IMR-90 (cell line): ENCODE results near the gene CBFA2T3.

ENCODE experiments used
- CEBPB ChIP-seq: IDR thresholded peaks from 2 replicates; pipeline ENCODE4 v1.6.1; 2012; ENCODE audit warnings: low read depth, low read length, improper control_type of control experiment
- CHD1 ChIP-seq: IDR thresholded peaks from 2 replicates; pipeline ENCODE4 v1.6.1; 2012; ENCODE audit warnings: low read depth, low read length, improper control_type of control experiment
- CTCF ChIP-seq: conservative IDR thresholded peaks from 2 replicates; pipeline ENCODE4 v1.5.1; 2012; ENCODE audit warnings: mild to moderate bottlenecking, low read depth, low read length, improper control_type of control experiment
- FOS ChIP-seq: fragments of 150-350 bp; IDR thresholded peaks from 2 replicates; pipeline ENCODE4 v1.6.1; 2016; ENCODE audit warnings: low read depth, low read length
- MAFK ChIP-seq: IDR thresholded peaks from 2 replicates; pipeline ENCODE4 v1.6.1; 2012; ENCODE audit warnings: low read depth, low read length, improper control_type of control experiment
- MAZ ChIP-seq: IDR thresholded peaks from 2 replicates; pipeline ENCODE4 v1.6.1; 2012; ENCODE audit warnings: low read depth, mild to moderate bottlenecking, low read length, improper control_type of control experiment, moderate library complexity, borderline replicate concordance
- MXI1 ChIP-seq: IDR thresholded peaks from 2 replicates; pipeline ENCODE4 v1.6.1; 2012; ENCODE audit warnings: low read depth, mild to moderate bottlenecking, low read length, moderate library complexity, borderline replicate concordance
- POLR2A ChIP-seq: IDR thresholded peaks from 2 replicates; pipeline ENCODE4 v1.6.1; 2012; ENCODE audit warnings: mild to moderate bottlenecking, low read depth, low read length
- RAD21 ChIP-seq: IDR thresholded peaks from 2 replicates; pipeline ENCODE4 v1.6.1; 2012; ENCODE audit warnings: low read length, improper control_type of control experiment
- RCOR1 ChIP-seq: IDR thresholded peaks from 2 replicates; pipeline ENCODE4 v1.6.1; 2012; ENCODE audit warnings: mild to moderate bottlenecking, low read length, improper control_type of control experiment; ENCODE audit not compliant: insufficient replicate concordance
- RFX5 ChIP-seq: IDR thresholded peaks from 2 replicates; pipeline ENCODE4 v1.8.0; 2012; ENCODE audit warnings: low read depth, mild to moderate bottlenecking, low read length, moderate library complexity
- SMC3 ChIP-seq: fragments of 150-350 bp; IDR thresholded peaks from 2 replicates; pipeline ENCODE4 v1.6.1; 2016; ENCODE audit warnings: low read depth, mild to moderate bottlenecking, antibody characterized with exemption, low read length, moderate library complexity
- USF2 ChIP-seq: fragments of 150-350 bp; IDR thresholded peaks from 2 replicates; pipeline ENCODE4 v1.6.1; 2017; ENCODE audit warnings: mild to moderate bottlenecking, antibody characterized with exemption, low read length, low read depth

- peak; percentile 78 for TF ChIP-seq CTCF
- no peak for TF ChIP-seq CHD1
- TF ChIP-seq MAZ: no peak
- 0 out of 2 replicates have a peak, but pooled peaks have one; percentile 69 for TF ChIP-seq MXI1
- TF ChIP-seq CEBPB: no peak
- no peak for TF ChIP-seq USF2
- no peak for TF ChIP-seq MAFK
- no peak for TF ChIP-seq POLR2A
- peak; percentile 79 for TF ChIP-seq SMC3
- no peak for TF ChIP-seq RFX5
- TF ChIP-seq RAD21: peak; percentile 68
- no peak for TF ChIP-seq FOS
- no peak for TF ChIP-seq RCOR1
These were observed 119.2 kb downstream of the CBFA2T3 start for GRCh38 chr16:88857728-88858339.
